Hepatocyte (in vitro differentiated cells): ENCODE data around the gene KCNK3.

Experiments
- EZH2phosphoT487 ChIP-seq: fragments of 200-600 bp; sonication (generic); IDR thresholded peaks from one replicate; pipeline ENCODE4 v1.6.1; 2018; ENCODE audit warnings: antibody characterized with exemption, mild to moderate bottlenecking, low read depth, moderate library complexity; ENCODE audit not compliant: unreplicated experiment, severe bottlenecking
- TF ChIP-seq, protein P1 (sequence below): fragments of 200-600 bp; sonication (generic); IDR thresholded peaks from 2 replicates; pipeline ENCODE4 v1.5.1; 2016; ENCODE audit warnings: antibody characterized with exemption, mild to moderate bottlenecking; ENCODE audit not compliant: poor library complexity

DNA sequence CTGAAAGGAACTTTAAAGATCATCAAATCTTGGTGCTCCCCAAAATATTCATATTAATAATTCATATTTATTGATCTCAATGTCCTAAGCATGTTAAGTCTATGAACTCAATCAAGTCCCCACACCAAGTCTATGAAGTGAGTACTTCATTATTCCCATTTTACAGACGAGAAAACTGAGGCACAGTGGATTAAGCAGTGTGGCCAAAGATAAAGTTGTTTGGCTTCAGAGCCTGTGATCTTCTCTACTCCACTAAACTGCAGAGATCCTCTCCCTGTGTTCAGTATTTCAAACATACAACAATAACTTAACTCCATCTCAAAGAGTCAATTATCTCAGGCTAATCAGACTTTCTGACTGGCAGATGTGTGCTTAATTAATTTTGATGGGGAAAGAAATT, 29.8 kb downstream of the KCNK3 start:
- TF ChIP-seq, protein P1, sequence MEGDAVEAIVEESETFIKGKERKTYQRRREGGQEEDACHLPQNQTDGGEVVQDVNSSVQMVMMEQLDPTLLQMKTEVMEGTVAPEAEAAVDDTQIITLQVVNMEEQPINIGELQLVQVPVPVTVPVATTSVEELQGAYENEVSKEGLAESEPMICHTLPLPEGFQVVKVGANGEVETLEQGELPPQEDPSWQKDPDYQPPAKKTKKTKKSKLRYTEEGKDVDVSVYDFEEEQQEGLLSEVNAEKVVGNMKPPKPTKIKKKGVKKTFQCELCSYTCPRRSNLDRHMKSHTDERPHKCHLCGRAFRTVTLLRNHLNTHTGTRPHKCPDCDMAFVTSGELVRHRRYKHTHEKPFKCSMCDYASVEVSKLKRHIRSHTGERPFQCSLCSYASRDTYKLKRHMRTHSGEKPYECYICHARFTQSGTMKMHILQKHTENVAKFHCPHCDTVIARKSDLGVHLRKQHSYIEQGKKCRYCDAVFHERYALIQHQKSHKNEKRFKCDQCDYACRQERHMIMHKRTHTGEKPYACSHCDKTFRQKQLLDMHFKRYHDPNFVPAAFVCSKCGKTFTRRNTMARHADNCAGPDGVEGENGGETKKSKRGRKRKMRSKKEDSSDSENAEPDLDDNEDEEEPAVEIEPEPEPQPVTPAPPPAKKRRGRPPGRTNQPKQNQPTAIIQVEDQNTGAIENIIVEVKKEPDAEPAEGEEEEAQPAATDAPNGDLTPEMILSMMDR: no peak
- no peak for TF ChIP-seq EZH2phosphoT487
